ENCODE data around the gene FAM13C. TPM values are rescaled to one million over a fixed set of nuclear protein-coding genes. Genes with fewer than 3 reads are reported as not detected.

FAM13C gene
- total and polyA plus RNA-seq, 2 of the 4 experiments (the other 2 are of a cell fraction) = 1.6 to 2.9 TPM

DNA sequence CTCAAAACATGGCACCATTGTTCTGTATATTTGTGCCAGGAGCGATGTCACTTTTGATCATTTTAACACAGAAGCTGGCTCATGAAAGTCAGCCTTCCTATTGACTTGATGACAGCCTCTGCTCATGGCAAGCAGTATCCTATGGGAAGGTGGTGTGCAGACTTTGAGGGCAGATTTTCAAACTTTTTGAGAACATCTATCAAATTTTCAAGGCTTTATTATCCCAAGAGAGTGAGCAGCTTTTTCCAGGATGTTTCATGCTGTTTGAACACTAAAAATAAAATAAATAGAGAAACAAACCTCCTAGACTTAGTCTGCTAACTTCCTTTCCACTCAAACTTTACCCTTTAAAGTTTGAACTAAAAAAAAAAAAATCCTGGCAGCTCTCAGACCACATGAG lies 20.3 kb downstream of the FAM13C start:
- no peak overlapping the region for H3K18ac ChIP-seq (ENCODE audit: low read depth, low read length)
- H3K9ac ChIP-seq (ENCODE audit: low read depth, low read length) = no peak overlapping the region
- no peak overlapping the region for H3K4me2 ChIP-seq (ENCODE audit: low read depth, low read length)
- no peak for ATAC-seq (ENCODE audit: low read depth)
- no peaks in the 10 kb centered on the region for H4K20me1 ChIP-seq (ENCODE audit: insufficient read depth, low read length)
- no peak overlapping the region for H2AFZ ChIP-seq (replicated peaks; ENCODE audit: low read length, poor library complexity)
- H4K8ac ChIP-seq (ENCODE audit: low read depth in 2 of 2, low read length in 2 of 2) = no peak overlapping the region
- no peak overlapping the region for H3K14ac ChIP-seq (replicated peaks; ENCODE audit: low read depth, low read length)
- H2AK5ac ChIP-seq (ENCODE audit: low read depth, low read length) = no peak overlapping the region
- no peak overlapping the region for H2BK120ac ChIP-seq (ENCODE audit: low read depth, low read length)
- no peak overlapping the region for H2BK5ac ChIP-seq (ENCODE audit: low read depth, low read length, poor library complexity, severe bottlenecking)
- H3K9me1 ChIP-seq (ENCODE audit: insufficient read depth, low read length) = peaks cover 9% of the 10 kb centered on the region; the same call in 1 of the 2 replicates
- no peak overlapping the region for H3K27ac ChIP-seq (ENCODE audit: insufficient read depth, low read length)
- H3K4me1 ChIP-seq (ENCODE audit: control insufficient read depth, insufficient read depth, low read length) = peaks cover 11% of the 10 kb centered on the region
- POLR2A ChIA-PET (ENCODE audit: unreplicated experiment) = no interaction called here
- H3K56ac ChIP-seq (ENCODE audit: extremely low read depth, insufficient read depth, low read length) = no peak overlapping the region
- no peak overlapping the region for H2BK20ac ChIP-seq (ENCODE audit: low read depth, low read length)
- H4K91ac ChIP-seq (ENCODE audit: insufficient read depth, low read depth, low read length) = no peak overlapping the region
- WGBS, 2 experiments (ENCODE audit: extremely low coverage in 2 of 2, insufficient read length in 1 of 2) = no CpG with 5 or more reads among the region's 1 CpG
- no peak overlapping the region for H3K23ac ChIP-seq (ENCODE audit: low read depth, low read length)
- DNase-seq = no peak
- H3K79me1 ChIP-seq (ENCODE audit: low read depth in 1 of 2, low read length in 2 of 2) = no peaks in the 10 kb centered on the region
- CTCF ChIA-PET = interaction anchor here (0.6 to 0.9 kb wide), 2 partner anchors 13 to 31 kb away, joined by 3 read pairs; no protein-coding TSS in a partner anchor
- BruUV-seq (replicated peaks) = no TSS peak
- no peak overlapping the region for H3K4me3 ChIP-seq (ENCODE audit: insufficient read depth, low read depth, low read length)
- H2AK9ac ChIP-seq (replicated peaks; ENCODE audit: low read depth, low read length, poor library complexity) = no peak overlapping the region
- H3K4ac ChIP-seq (ENCODE audit: low read depth, low read length) = no peak overlapping the region
- H3K9me3 ChIP-seq (ENCODE audit: control insufficient read depth, insufficient read depth, low read length) = no peaks in the 10 kb centered on the region
- intact Hi-C loops (cut with micrococcal nuclease) = no loop called here
- H2BK15ac ChIP-seq (ENCODE audit: low read depth, low read length) = no peak overlapping the region; the same call in 2 of the 3 replicates
- H3K36me3 ChIP-seq (ENCODE audit: control insufficient read depth, insufficient read depth, low read length) = no peaks in the 10 kb centered on the region
- in situ Hi-C loops (cut with MboI; ENCODE audit: low sequenced_read_pairs) = no loop called here
- H3K27me3 ChIP-seq (ENCODE audit: control insufficient read depth, insufficient read depth, low read length) = no peaks in the 10 kb centered on the region
- TF ChIP-seq MXI1 (IDR thresholded peaks at IDR 0.05; ENCODE audit: borderline replicate concordance, low read depth, low read length) = no peak
- TF ChIP-seq, protein P1, sequence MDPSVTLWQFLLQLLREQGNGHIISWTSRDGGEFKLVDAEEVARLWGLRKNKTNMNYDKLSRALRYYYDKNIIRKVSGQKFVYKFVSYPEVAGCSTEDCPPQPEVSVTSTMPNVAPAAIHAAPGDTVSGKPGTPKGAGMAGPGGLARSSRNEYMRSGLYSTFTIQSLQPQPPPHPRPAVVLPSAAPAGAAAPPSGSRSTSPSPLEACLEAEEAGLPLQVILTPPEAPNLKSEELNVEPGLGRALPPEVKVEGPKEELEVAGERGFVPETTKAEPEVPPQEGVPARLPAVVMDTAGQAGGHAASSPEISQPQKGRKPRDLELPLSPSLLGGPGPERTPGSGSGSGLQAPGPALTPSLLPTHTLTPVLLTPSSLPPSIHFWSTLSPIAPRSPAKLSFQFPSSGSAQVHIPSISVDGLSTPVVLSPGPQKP (IDR thresholded peaks at IDR 0.05; ENCODE audit: borderline replicate concordance, low read depth, low read length) = no peak
- no peak for TF ChIP-seq MAZ (IDR thresholded peaks at IDR 0.05; ENCODE audit: borderline replicate concordance, low read depth, low read length)
- no peak for TF ChIP-seq FOS (IDR thresholded peaks at IDR 0.05; ENCODE audit: low read depth, low read length)
- TF ChIP-seq CHD1 (IDR thresholded peaks at IDR 0.05; ENCODE audit: low read depth, low read length) = no peak
- TF ChIP-seq BHLHE40 (IDR thresholded peaks at IDR 0.05; ENCODE audit: low read depth, low read length) = no peak
- no peak for TF ChIP-seq CEBPB (IDR thresholded peaks at IDR 0.05; ENCODE audit: low read depth, low read length)
- no peak for TF ChIP-seq NFE2L2 (IDR thresholded peaks at IDR 0.05; ENCODE audit: low read depth, low read length)
- TF ChIP-seq, protein P2, sequence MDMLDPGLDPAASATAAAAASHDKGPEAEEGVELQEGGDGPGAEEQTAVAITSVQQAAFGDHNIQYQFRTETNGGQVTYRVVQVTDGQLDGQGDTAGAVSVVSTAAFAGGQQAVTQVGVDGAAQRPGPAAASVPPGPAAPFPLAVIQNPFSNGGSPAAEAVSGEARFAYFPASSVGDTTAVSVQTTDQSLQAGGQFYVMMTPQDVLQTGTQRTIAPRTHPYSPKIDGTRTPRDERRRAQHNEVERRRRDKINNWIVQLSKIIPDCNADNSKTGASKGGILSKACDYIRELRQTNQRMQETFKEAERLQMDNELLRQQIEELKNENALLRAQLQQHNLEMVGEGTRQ (IDR thresholded peaks at IDR 0.05; ENCODE audit: low read depth, low read length) = no peak
- TF ChIP-seq RAD21 (IDR thresholded peaks at IDR 0.05; ENCODE audit: low read length) = no peak
- no peak for TF ChIP-seq SMC3 (IDR thresholded peaks at IDR 0.05; ENCODE audit: low read depth, low read length)
- TF ChIP-seq POLR2A (IDR thresholded peaks at IDR 0.05; ENCODE audit: low read depth, low read length) = no peak
- no peak for TF ChIP-seq MAFK (IDR thresholded peaks at IDR 0.05; ENCODE audit: low read depth, low read length)
- TF ChIP-seq, protein P3, sequence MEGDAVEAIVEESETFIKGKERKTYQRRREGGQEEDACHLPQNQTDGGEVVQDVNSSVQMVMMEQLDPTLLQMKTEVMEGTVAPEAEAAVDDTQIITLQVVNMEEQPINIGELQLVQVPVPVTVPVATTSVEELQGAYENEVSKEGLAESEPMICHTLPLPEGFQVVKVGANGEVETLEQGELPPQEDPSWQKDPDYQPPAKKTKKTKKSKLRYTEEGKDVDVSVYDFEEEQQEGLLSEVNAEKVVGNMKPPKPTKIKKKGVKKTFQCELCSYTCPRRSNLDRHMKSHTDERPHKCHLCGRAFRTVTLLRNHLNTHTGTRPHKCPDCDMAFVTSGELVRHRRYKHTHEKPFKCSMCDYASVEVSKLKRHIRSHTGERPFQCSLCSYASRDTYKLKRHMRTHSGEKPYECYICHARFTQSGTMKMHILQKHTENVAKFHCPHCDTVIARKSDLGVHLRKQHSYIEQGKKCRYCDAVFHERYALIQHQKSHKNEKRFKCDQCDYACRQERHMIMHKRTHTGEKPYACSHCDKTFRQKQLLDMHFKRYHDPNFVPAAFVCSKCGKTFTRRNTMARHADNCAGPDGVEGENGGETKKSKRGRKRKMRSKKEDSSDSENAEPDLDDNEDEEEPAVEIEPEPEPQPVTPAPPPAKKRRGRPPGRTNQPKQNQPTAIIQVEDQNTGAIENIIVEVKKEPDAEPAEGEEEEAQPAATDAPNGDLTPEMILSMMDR (conservative IDR thresholded peaks at IDR 0.05; ENCODE audit: low read depth, low read length) = no peak
- TF ChIP-seq RCOR1 (IDR thresholded peaks at IDR 0.05; ENCODE audit: insufficient replicate concordance, low read length) = no peak
- TF ChIP-seq RFX5 (IDR thresholded peaks at IDR 0.05; ENCODE audit: low read depth, low read length) = no peak
- dilution Hi-C loops (cut with HindIII; ENCODE audit: low sequenced_read_pairs, unreplicated experiment) = no loop called here
- no peak overlapping the region for H4K5ac ChIP-seq (ENCODE audit: low read depth, low read length)
